COR-L47 (cell line): ENCODE data around the gene APC2.
"Not testable (repeated sequence)": the region's sequence is repeated elsewhere in the genome, so short reads cannot be mapped to it uniquely, and the experiment has no call there.

Experiments used
- DNase-seq: peaks from one replicate; lab custom pipeline; 2025; lab: John Stamatoyannopoulos, UW

The APC2 gene

GRCh38 chr19:1513499-1514294, 63.8 kb downstream of the APC2 start:
- no peak for DNase-seq

- DNase-seq, result no peak
These were observed 64.4 kb downstream of the APC2 start for GRCh38 chr19:1514295-1514661.

DNA sequence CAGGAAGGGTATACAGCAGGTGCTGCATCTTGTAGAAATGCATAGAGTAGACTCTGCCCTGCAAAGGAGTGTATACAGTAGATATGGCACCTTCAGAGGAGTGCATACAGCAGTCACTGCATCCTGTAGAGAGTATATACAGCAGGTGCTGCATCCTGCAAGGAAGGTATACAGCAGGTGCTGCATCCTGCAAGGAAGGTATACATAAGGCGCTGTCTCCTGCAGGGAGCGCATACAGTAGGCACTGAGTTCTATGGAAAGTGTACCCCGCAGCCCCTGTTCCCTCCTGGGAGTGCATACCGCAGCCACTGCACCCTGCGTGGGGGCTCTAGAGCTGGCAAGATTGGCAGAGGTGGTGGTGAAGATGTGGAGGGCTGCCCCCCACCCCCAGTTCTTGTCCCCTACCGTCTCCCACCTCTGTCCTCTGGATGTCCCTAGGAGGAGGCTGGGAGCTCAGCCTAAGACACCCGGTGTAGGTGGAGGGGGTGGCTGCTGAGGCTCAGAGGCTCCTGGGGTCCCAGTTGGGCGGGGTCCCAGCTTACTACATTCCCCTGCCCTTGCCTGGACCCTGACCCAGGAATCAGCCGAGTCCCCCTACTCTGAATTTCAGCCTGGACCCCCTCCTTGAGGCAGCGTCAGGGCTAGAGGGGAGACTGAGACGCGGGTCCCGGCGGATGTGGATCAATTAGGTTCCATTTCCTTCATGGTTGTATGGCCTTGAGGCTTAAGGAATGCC, 65.2 kb downstream of the APC2 start:
- DNase-seq, result no peak

DNA sequence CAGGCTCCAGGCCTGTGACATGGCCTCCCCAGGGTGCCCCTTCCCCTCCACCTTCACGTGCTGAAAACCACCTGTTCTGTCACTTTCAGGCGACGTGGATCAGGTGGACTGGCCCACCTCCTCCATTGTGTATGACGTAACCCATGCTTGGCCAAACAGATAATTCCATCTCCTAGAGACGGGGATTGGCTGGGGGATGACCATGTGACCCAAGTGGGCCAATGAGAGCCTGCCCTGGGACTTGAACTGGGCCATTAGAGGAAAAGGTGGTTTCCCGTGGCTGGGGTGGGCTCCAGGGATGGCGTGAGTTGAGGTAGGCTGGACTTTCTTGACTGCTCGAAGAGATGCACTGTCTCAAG, 66.5 kb downstream of the APC2 start:
- no peak for DNase-seq

GRCh38 chr19:1518471-1518870, 68.5 kb downstream of the APC2 start:
- DNase-seq, result no peak

- DNase-seq, result not testable (repeated sequence)
These were observed 69.9 kb downstream of the APC2 start for GRCh38 chr19:1519802-1520201.

GRCh38 chr19:1520203-1520780, 70.4 kb downstream of the APC2 start:
- no peak for DNase-seq

- DNase-seq, result no peak
These were observed 71.7 kb downstream of the APC2 start for GRCh38 chr19:1521636-1522035.

DNA sequence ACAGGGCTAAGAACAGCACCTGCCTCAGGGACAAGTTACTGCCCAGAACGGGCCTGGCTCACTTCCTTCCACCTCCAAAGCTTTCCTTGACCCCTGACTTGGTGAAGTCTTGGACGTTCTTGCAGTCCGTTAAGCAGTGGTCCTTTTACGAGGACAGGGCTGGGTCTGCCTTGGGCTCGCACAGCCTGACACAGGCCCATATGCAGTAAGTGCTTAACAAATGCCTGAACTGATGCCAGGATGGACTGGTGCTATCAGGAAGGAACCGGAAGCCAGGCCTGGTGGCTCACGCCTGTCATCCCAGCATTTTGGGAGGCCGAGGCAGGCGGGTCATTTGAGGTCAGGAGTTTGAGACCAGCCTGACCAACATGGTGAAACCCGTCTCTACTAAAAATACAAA, 72.1 kb downstream of the APC2 start:
- DNase-seq, result no peak

GRCh38 chr19:1522838-1523237, 72.9 kb downstream of the APC2 start:
- DNase-seq, result no peak
